ENCODE results near the gene HOXA2.

HOXA2 gene

DNA sequence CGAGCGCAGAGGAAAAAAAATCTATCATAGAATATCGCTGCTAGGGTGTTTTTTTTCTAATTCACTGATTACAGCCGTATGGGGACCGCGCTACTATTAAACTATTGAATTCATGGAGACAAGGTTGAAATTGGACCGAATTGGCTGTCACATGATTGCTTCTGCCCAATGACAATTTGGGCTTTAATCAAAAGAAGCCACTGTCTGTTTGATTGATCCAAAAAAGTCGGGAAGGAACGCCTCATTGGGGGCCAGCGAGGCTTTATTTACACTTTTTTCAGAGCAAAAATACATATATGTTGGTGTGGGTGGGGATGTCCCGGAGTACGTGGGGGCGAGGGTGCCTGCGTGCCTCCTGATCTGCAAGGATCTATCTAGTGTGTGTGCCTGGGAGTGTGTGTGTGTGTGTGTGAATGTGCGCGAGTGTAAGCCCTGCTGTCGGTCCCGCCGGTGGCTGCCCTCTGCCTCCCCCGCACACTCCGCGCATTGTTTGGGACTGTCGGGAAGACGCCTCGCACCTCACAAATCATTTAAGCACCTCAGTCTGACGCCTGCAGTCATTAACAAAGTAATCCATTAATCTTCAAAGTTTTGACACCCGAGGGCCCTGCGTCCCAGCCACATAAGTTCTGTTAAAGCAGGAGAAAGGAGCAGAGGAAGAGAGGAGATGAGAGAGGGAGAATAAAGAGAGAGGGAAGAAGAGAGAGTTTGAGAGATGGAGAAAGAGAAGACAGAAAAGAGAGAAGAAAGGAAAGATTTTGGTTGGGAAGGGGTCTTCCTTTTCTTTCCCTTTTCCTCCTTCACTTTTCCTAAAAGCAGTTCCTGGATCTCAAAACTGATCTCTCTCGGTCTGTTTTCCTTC, at the start of gene HOXA2:
Gene HOXA2 (minus strand): TSS at position 103 of the 862 bp plus-strand sequence. CDS start 183 bp downstream, outside the sequence.
- Histone ChIP-seq H3K4me3 (ENCODE audit: low read length in 2 of 2) (peak within 1 kb of the TSS; percentile 68 to 71), H3K9me3 (ENCODE audit: control insufficient read depth in 2 of 2, low read length in 2 of 2) (no peaks in the 10 kb centered on the region), H3K27ac (ENCODE audit: low read depth in 2 of 2, low read length in 2 of 2) (peak within 1 kb of the TSS; percentile 87 to 96), H3K9ac (ENCODE audit: low read depth in 1 of 2, low read length in 2 of 2) (peak within 1 kb of the TSS; percentile 72 to 79), H3K27me3 (ENCODE audit: control insufficient read depth in 2 of 2, insufficient read depth in 2 of 2, low read length in 2 of 2) (no peaks in the 10 kb centered on the region), H3K4me1 (ENCODE audit: control insufficient read depth in 2 of 2, insufficient read depth in 2 of 2, low read length in 2 of 2) (peaks cover 20 to 52% of the 10 kb centered on the region in 2 donors), H3K36me3 (ENCODE audit: control insufficient read depth in 2 of 2, insufficient read depth in 2 of 2, low read length in 2 of 2) (peaks cover 0 to 6% of the 10 kb centered on the region in 2 donors)

DNA sequence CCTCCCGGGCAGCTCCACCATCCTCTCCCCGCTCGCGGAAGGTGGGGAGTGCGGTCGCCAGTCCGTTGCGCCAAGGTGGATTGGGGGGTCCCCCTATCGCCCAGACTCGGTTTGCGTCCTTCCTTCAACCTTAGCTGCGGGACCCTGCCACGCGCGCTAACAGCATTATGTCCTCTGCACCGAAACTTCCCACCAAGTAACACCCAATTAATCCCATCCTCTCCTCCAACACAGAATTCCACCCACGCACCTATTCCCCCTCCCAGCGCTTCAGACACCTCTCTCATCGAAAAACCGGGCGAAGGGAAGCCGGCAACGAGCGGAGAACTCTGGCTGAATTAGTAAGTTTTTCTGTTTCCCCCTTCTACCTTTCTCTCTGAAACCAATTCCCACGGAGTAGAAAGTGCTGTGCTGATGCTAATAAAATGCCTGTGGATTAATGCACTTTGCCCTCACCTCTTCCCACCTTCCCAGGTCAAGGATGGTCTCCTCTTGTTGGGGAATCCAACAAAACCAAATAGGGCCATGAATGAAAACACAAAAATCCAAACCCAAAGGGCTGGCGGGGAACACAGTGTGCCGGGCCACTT, 49.0 kb upstream of the HOXA2 start:
- H3K9ac ChIP-seq (ENCODE audit: low read depth in 1 of 2, low read length in 2 of 2), result peak overlapping the region; percentile 86 to 96
- H3K27me3 ChIP-seq (ENCODE audit: control insufficient read depth in 2 of 2, insufficient read depth in 2 of 2, low read length in 2 of 2), result peaks cover 7 to 14% of the 10 kb centered on the region in 2 donors
- H3K4me3 ChIP-seq (ENCODE audit: low read length in 2 of 2), result peak overlapping the region; percentile 82 to 97
- peaks cover 0 to 2% of the 10 kb centered on the region in 2 donors for H3K36me3 ChIP-seq (ENCODE audit: control insufficient read depth in 2 of 2, insufficient read depth in 2 of 2, low read length in 2 of 2)
- H3K9me3 ChIP-seq (ENCODE audit: control insufficient read depth in 2 of 2, low read length in 2 of 2), result no peaks in the 10 kb centered on the region
- peak overlapping the region; percentile 93 to 99 for H3K27ac ChIP-seq (ENCODE audit: low read depth in 2 of 2, low read length in 2 of 2)
- peaks cover 50 to 56% of the 10 kb centered on the region in 2 donors for H3K4me1 ChIP-seq (ENCODE audit: control insufficient read depth in 2 of 2, insufficient read depth in 2 of 2, low read length in 2 of 2)

DNA sequence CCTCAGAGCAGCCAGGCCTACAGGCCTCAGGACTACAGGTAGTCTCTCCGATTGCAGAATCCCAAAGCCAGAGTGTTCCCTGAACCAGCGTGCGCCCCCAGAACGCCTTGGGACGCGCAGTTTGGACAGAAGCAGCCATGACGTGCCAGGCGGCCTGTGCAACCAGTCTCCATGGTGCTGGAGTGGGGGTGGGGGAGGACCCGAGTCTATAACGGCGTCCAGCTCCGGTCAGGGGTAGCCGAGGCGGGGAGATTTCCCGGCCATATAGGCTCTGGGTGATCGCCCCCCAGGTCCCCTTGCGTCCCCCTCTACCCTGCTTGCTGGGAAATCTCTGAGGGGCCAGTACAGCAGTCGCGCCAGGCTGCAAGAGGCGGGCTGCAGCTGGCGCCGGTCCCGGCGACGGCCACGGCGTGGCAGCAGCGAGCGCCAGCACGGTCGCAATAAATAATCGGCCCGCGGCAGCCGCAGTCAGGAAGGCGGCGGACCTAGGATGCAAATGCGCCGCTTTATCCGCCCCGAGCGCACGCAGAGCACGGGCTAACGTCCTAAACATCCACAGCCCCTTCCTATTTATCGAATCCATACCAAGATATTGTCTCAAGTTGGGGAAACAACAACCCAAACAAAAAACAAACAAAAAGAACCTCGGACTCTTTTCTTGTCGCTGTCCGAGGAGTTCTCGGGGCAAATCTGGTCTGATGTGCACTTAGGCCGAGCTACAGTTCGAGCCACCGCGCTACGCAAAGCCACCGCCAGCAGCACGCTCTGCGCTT, 48.3 kb upstream of the HOXA2 start:
- H3K9me3 ChIP-seq (ENCODE audit: control insufficient read depth in 2 of 2, low read length in 2 of 2), result no peaks in the 10 kb centered on the region
- peak overlapping the region; percentile 86 to 96 for H3K9ac ChIP-seq (ENCODE audit: low read depth in 1 of 2, low read length in 2 of 2)
- H3K36me3 ChIP-seq (ENCODE audit: control insufficient read depth in 2 of 2, insufficient read depth in 2 of 2, low read length in 2 of 2), result peaks cover 0 to 5% of the 10 kb centered on the region in 2 donors
- H3K27me3 ChIP-seq (ENCODE audit: control insufficient read depth in 2 of 2, insufficient read depth in 2 of 2, low read length in 2 of 2), result peaks cover 7 to 14% of the 10 kb centered on the region in 2 donors
- H3K4me1 ChIP-seq (ENCODE audit: control insufficient read depth in 2 of 2, insufficient read depth in 2 of 2, low read length in 2 of 2), result peaks cover 54 to 63% of the 10 kb centered on the region in 2 donors
- peak overlapping the region; percentile 82 to 97 for H3K4me3 ChIP-seq (ENCODE audit: low read length in 2 of 2)
- H3K27ac ChIP-seq (ENCODE audit: low read depth in 2 of 2, low read length in 2 of 2), result peak overlapping the region; percentile 93 to 99

DNA sequence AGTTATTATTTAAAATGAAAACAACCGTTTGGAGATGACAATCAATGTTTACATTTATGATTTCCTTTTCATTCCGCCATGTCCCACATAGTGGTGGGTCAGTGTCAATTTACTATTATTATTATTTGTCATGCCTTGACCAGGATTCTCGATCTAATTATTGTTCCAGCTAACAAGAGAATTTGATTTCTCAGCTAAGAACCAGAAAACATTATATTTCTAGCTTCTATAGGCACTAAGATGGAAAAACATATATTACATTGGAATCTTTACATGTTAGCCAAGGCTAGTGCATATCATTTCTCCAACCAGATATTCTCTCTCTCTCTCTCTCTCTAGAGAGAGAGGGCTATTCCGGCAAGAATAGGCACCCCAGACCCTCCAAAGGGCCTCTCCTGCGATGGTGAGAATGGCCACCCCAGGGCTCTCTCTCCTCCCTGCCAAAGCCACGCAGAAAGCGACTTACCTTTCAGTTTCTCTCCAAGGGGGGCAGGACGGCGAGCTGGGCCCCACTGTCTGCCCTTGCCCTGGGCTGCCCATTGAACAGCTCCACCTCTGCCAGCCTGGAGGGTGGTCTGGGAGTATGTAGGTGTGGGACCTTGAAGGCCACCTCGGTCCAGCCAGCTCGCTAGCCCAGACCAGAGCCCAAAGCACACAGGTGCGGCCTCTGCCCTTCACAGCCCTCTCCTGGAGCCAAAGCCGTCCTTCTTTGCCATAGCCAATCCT, 47.5 kb upstream of the HOXA2 start:
- H3K9me3 ChIP-seq (ENCODE audit: control insufficient read depth in 2 of 2, low read length in 2 of 2), result no peaks in the 10 kb centered on the region
- H3K4me1 ChIP-seq (ENCODE audit: control insufficient read depth in 2 of 2, insufficient read depth in 2 of 2, low read length in 2 of 2), result peaks cover 51 to 64% of the 10 kb centered on the region in 2 donors
- H3K27me3 ChIP-seq (ENCODE audit: control insufficient read depth in 2 of 2, insufficient read depth in 2 of 2, low read length in 2 of 2), result peaks cover 7 to 14% of the 10 kb centered on the region in 2 donors
- peaks cover 2 to 6% of the 10 kb centered on the region in 2 donors for H3K36me3 ChIP-seq (ENCODE audit: control insufficient read depth in 2 of 2, insufficient read depth in 2 of 2, low read length in 2 of 2)
- peak overlapping the region; percentile 65 to 86 for H3K9ac ChIP-seq (ENCODE audit: low read depth in 1 of 2, low read length in 2 of 2)
- H3K4me3 ChIP-seq (ENCODE audit: low read length in 2 of 2), result peak overlapping the region; percentile 82 to 97
- H3K27ac ChIP-seq (ENCODE audit: low read depth in 2 of 2, low read length in 2 of 2), result peak overlapping the region; percentile 93 to 99

DNA sequence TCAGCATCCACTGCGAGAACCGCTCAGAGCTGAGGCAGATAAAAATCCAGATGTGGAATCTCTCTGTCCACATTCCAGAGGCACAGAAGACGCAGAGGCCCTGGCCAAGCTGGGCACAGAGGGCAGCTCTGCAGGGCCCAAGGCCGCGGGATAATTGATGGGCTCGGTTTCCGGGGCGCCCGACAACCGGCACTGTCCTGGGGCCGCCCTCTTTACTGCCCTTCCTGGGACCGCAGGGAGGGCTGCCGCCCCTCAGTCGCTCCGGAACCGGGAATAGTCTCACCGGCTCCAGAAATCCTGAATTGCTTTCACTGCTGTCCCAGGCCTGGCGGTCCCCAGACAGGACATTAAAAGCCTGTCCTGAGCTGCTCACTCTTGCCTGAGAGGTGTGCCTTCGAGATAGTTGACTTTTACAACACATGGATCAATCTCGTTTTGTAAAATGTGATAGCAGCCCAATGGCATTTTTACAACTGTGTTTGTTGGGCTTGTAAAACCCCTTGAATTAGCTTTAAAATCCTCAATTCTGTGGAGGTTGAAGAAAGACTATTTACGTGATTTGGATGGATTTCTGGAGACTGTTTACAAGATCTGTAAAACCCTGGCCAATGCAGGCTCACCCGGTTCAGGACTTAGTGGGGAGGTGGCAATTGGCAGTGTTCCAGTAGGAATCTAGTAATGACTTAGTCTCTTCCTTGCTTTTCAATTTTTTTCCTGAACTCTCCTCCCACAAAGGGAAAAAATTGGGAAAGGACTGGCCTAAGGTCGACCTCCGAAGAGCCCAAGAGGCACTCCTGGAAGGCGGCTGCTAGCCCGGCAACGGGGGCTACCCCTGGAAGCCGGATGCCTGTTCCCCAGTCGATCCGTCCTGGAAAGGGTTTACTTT, 46.5 kb upstream of the HOXA2 start:
- H3K9ac ChIP-seq (ENCODE audit: low read depth in 1 of 2, low read length in 2 of 2), result peak overlapping the region; percentile 75 to 86
- H3K9me3 ChIP-seq (ENCODE audit: control insufficient read depth in 2 of 2, low read length in 2 of 2), result no peaks in the 10 kb centered on the region
- peaks cover 5 to 9% of the 10 kb centered on the region in 2 donors for H3K36me3 ChIP-seq (ENCODE audit: control insufficient read depth in 2 of 2, insufficient read depth in 2 of 2, low read length in 2 of 2)
- H3K27ac ChIP-seq (ENCODE audit: low read depth in 2 of 2, low read length in 2 of 2), result peak overlapping the region; percentile 93 to 99
- peaks cover 7% of the 10 kb centered on the region in 2 donors for H3K27me3 ChIP-seq (ENCODE audit: control insufficient read depth in 2 of 2, insufficient read depth in 2 of 2, low read length in 2 of 2)
- peaks cover 51 to 66% of the 10 kb centered on the region in 2 donors for H3K4me1 ChIP-seq (ENCODE audit: control insufficient read depth in 2 of 2, insufficient read depth in 2 of 2, low read length in 2 of 2)
- peak overlapping the region; percentile 61 to 82 for H3K4me3 ChIP-seq (ENCODE audit: low read length in 2 of 2)

DNA sequence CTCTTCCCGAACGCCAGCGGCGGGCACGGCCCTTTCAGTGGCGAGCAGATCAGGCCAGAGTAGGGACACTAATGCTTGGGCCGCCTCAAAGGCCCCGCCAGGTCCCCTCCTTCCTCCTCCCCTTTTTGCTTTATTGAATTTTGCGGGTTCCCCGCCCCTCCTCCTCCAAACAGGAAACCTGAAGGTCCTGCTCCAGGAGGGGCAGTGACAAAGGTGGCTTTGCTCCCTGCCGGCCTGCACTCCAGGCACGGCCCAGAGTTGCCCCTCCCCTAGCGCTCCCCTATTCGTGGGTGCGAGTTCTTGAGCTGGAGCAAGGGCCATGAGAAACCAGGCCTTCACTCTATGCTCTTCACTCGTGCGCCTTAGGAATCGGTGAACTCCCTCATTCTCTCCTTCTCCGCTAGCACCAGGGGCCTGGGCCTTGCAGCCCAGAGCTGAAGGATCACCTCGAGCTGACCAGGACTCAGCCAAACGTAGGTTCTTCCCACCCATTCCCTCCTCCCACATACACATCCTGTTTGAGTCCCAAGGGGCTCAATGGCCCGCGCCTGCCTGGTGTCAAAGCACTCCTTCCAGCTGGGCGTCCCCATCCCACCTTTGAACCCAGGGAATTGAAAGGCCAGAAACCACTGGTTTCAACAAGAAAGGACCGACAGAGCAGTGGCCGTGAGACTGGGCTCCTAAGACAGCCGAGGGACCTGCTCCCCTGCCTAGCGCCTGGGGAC, 45.7 kb upstream of the HOXA2 start:
- H3K9me3 ChIP-seq (ENCODE audit: control insufficient read depth in 2 of 2, low read length in 2 of 2), result no peaks in the 10 kb centered on the region
- H3K4me1 ChIP-seq (ENCODE audit: control insufficient read depth in 2 of 2, insufficient read depth in 2 of 2, low read length in 2 of 2), result peaks cover 48 to 65% of the 10 kb centered on the region in 2 donors
- H3K4me3 ChIP-seq (ENCODE audit: low read length in 2 of 2), result peak overlapping the region; percentile 61 to 82
- peaks cover 5 to 9% of the 10 kb centered on the region in 2 donors for H3K36me3 ChIP-seq (ENCODE audit: control insufficient read depth in 2 of 2, insufficient read depth in 2 of 2, low read length in 2 of 2)
- peak overlapping the region; percentile 93 to 99 for H3K27ac ChIP-seq (ENCODE audit: low read depth in 2 of 2, low read length in 2 of 2)
- peaks cover 7% of the 10 kb centered on the region in 2 donors for H3K27me3 ChIP-seq (ENCODE audit: control insufficient read depth in 2 of 2, insufficient read depth in 2 of 2, low read length in 2 of 2)
- H3K9ac ChIP-seq (ENCODE audit: low read depth in 1 of 2, low read length in 2 of 2), result peak overlapping the region; percentile 75 to 86

DNA sequence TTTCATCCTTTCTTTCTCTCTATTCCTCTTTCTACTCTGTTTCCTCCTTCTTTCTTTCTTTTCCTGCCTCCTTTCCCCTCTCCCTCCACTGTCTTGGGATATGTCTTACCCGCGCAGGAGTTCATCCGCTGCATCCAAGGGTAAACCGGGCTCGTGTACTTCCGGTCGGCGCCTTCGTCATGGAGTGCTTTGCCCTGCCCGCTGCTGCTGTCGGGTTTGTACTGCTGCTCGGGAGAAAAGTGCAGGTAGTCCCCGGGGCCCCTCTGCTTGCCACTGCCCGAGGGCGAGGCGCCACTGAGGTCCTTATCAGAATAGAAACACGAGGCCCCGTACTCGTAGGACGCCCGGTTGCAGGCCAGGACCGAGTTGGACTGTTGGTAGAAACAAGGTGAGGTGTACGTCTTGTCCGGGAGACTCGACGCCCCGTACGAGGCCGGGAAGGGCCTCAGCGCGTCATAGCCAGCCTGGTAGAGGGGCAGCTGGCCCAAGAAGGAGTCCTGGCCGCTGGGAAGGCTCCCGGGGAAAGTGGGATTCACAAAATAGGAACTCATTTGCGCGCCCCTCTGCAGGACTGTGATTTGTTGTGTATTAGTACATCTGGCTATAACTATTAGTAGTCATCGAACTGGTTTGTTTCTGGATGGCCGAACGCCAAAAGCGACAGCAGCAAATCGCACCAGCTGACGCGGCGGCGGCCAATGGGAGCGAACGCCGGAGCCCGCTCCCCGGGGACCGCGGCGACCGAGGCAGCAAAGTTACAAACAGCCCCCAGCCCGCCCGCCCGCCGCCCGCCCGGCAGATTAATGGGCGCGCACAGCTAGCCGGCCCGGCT, 44.9 kb upstream of the HOXA2 start, which contains the start of gene HOXA6:
Gene HOXA6 (minus strand): TSS at position 576 of the 832 bp plus-strand sequence. CDS start 25 bp downstream, at position 551.
- Histone ChIP-seq H3K4me3 (ENCODE audit: low read length in 2 of 2) (peak within 1 kb of the TSS; percentile 63 to 82), H3K27ac (ENCODE audit: low read depth in 2 of 2, low read length in 2 of 2) (peak within 1 kb of the TSS; percentile 93 to 99), H3K9me3 (ENCODE audit: control insufficient read depth in 2 of 2, low read length in 2 of 2) (no peaks in the 10 kb centered on the region), H3K9ac (ENCODE audit: low read depth in 1 of 2, low read length in 2 of 2) (peak within 1 kb of the TSS; percentile 75 to 86), H3K27me3 (ENCODE audit: control insufficient read depth in 2 of 2, insufficient read depth in 2 of 2, low read length in 2 of 2) (peaks cover 4 to 7% of the 10 kb centered on the region in 2 donors), H3K36me3 (ENCODE audit: control insufficient read depth in 2 of 2, insufficient read depth in 2 of 2, low read length in 2 of 2) (peaks cover 5 to 9% of the 10 kb centered on the region in 2 donors), H3K4me1 (ENCODE audit: control insufficient read depth in 2 of 2, insufficient read depth in 2 of 2, low read length in 2 of 2) (peaks cover 46 to 63% of the 10 kb centered on the region in 2 donors)

Measured in mucosa of rectum (tissue), 2 donors.